Neural cell (in vitro differentiated cells): ENCODE results near the gene ZNF268.

Source experiments
- CTCF ChIP-seq: fragments of 450-650 bp; IDR thresholded peaks from 2 replicates; pipeline ENCODE4 v1.5.1; 2014; ENCODE audit warnings: antibody characterized with exemption, mild to moderate bottlenecking, moderate library complexity; ENCODE audit not compliant: poor library complexity, severe bottlenecking
- EZH2 ChIP-seq: fragments of 200-600, 300-800 bp; shearing (Covaris generic), sonication (generic); IDR thresholded peaks from 2 replicates; pipeline ENCODE4 v1.6.1; 2014; ENCODE audit warnings: antibody characterized with exemption, low read length, borderline replicate concordance, mild to moderate bottlenecking; ENCODE audit not compliant: insufficient read depth, poor library complexity, severe bottlenecking
- MXI1 ChIP-seq: fragments of 450-650 bp; conservative IDR thresholded peaks from 2 replicates; pipeline ENCODE4 v1.6.1; 2014; ENCODE audit warnings: antibody characterized with exemption, mild to moderate bottlenecking; ENCODE audit not compliant: poor library complexity, severe bottlenecking
- POLR2AphosphoS5 ChIP-seq: IDR thresholded peaks from 2 replicates; pipeline ENCODE4 v1.6.1; 2012
- RAD21 ChIP-seq: fragments of 450-650 bp; conservative IDR thresholded peaks from 2 replicates; pipeline ENCODE4 v1.6.1; 2014; ENCODE audit warnings: antibody characterized with exemption, mild to moderate bottlenecking, moderate library complexity
- REST ChIP-seq: IDR thresholded peaks from 2 replicates; pipeline ENCODE4 v1.6.1; 2012; ENCODE audit warnings: borderline replicate concordance
- SMC3 ChIP-seq: fragments of 450-650 bp; conservative IDR thresholded peaks from 2 replicates; pipeline ENCODE4 v1.6.1; 2014; ENCODE audit warnings: antibody characterized with exemption, mild to moderate bottlenecking, moderate library complexity; ENCODE audit not compliant: poor library complexity
- TAF1 ChIP-seq: IDR thresholded peaks from 2 replicates; pipeline ENCODE4 v1.6.1; 2012; ENCODE audit warnings: low read depth

GRCh38 chr12:133180669-133181068 lies 626 bp upstream of the ZNF268 start:
- TF ChIP-seq EZH2 (no peak), POLR2AphosphoS5 (no peak), SMC3 (no peak), CTCF (no peak), MXI1 (no peak), REST (no peak), RAD21 (no peak), TAF1 (no peak)
